Stomach (tissue), 19 donors: Measurements from ENCODE around the gene CRACDL. TPM values are rescaled to one million over a fixed set of nuclear protein-coding genes. Genes with fewer than 3 reads are reported as not detected.

Source experiments
- DNase-seq, 2 donors: peaks; one replicate each; pipeline versions ENCODE4 v3.0.0 to v3.0.0-alpha.2; 2013 to 2019
- H3K27ac ChIP-seq, 5 donors: fragments of 200-600 bp in 4 of 5; sonication (generic) in 4 of 5; one replicate each; pipeline ENCODE4 v1.5.1; 2013 to 2019; ENCODE audit warnings: mild to moderate bottlenecking in 1 of 5, moderate library complexity in 1 of 5
- H3K27me3 ChIP-seq, 3 donors: fragments of 200-600 bp; sonication (generic); one replicate each; pipeline ENCODE4 v1.5.1; 2017 to 2019; ENCODE audit warnings: mixed run types in 1 of 3
- H3K36me3 ChIP-seq, 4 donors: fragments of 200-600 bp; sonication (generic); 1 replicate in 3 of 4; 2 replicates in 1 of 4; pipeline ENCODE4 v1.5.1; 2016 to 2019
- H3K4me1 ChIP-seq, 4 donors: fragments of 200-600 bp; sonication (generic); one replicate each; pipeline ENCODE4 v1.5.1; 2016 to 2019
- H3K4me3 ChIP-seq, 4 donors: fragments of 200-600 bp; sonication (generic) in 3 of 4; one replicate each; pipeline ENCODE4 v1.5.1; 2016 to 2019; ENCODE audit warnings: mild to moderate bottlenecking in 1 of 4
- H3K9me3 ChIP-seq, 4 donors: fragments of 200-600 bp; sonication (generic); one replicate each; pipeline ENCODE4 v1.5.1; 2016 to 2019
- EP300 ChIP-seq: sonication (generic); formaldehyde crosslinking; IDR thresholded peaks from one replicate; pipeline ENCODE4 v1.6.1; 2017; ENCODE audit warnings: antibody characterized with exemption
- POLR2A ChIP-seq, 4 donors: fragments of 450-650 bp; IDR thresholded peaks; one replicate each; pipeline ENCODE4 v1.6.1; 2016; ENCODE audit warnings: antibody characterized with exemption in 4 of 4, control low read depth in 2 of 4, mild to moderate bottlenecking in 1 of 4, moderate library complexity in 1 of 4
- POLR2AphosphoS5 ChIP-seq, 3 donors: sonication (generic); formaldehyde crosslinking; IDR thresholded peaks; one replicate each; pipeline ENCODE4 v1.6.1; 2016; ENCODE audit warnings: antibody characterized with exemption in 3 of 3
- WGBS, 5 donors: extraction: QIAGEN DNeasy Blood & Tissue Kit in 3 of 5; methylation state at CpG; one replicate each; pipeline versions ENCODE4 v1.1.5 to v1.1.7; 2013 to 2018; 5-methylcytosine and 5-hydroxymethylcytosine counted together
- intact Hi-C: fragments of 100-400 bp; cut with DNase I; formaldehyde crosslinking; loops from one replicate; pipeline ENCODE4 v1.15.1; 2023; ENCODE audit warnings: low total_unique reads
- long read RNA-seq, 10 donors: transcript quantifications; one replicate each; lab custom pipeline, GENCODE V29; 2026
- polyA plus RNA-seq, 3 donors: library from polyadenylated mRNA; stranded (reverse); fragments of 200-250 nt; gene quantifications; one replicate each; pipeline ENCODE4 v1.2.3, GENCODE V29; 2013
- total RNA-seq, 5 donors: library from RNA; depleted of rRNA; stranded (reverse); fragments of >200 nt; gene quantifications; one replicate each; pipeline versions ENCODE4 v1.1.0 to v1.2.3, GENCODE V29; 2014 to 2016
- TF ChIP-seq, protein P1 (sequence below), 7 experiments: fragments of 450-650 bp in 4 of 7; fragments of 200-600 bp in 3 of 7; sonication (generic) in 3 of 7; IDR thresholded peaks; one replicate each; pipeline ENCODE4 v1.5.1; 2016 to 2019; ENCODE audit warnings: antibody characterized with exemption in 7 of 7, control low read depth in 2 of 7, mild to moderate bottlenecking in 1 of 7
- donor health status: healthy with polysubstance abuse.
- donor health status: Bipolar disorder and iron deficiency.
- donor health status: healthy.

The CRACDL gene
- total RNA-seq = 100 to 1,000 TPM in 1 of 5 donors, 10 to 100 TPM in 2, 1 to 10 TPM in 2; 6.2 to 205 (median 24.3) TPM
- 1 to 10 TPM; 5.4 to 5.8 (median 5.5) TPM for polyA plus RNA-seq
- long read RNA-seq, donor 1 = 0 reads
- long read RNA-seq, donor 2 = 0 reads
- long read RNA-seq, donor 3 = 0 reads
- long read RNA-seq, donor 4 = 0 reads
- long read RNA-seq, donor 5 = 0 reads
- long read RNA-seq, donor 6 = 0 reads
- long read RNA-seq, donor 7 = 0 reads
- long read RNA-seq, donor 8 = 0 reads
- long read RNA-seq, donor 9 = 0 reads
- long read RNA-seq, donor 10 = 0 reads

- peak in 1 of 2 donors; percentile 71 for DNase-seq
- TF ChIP-seq, protein P1, sequence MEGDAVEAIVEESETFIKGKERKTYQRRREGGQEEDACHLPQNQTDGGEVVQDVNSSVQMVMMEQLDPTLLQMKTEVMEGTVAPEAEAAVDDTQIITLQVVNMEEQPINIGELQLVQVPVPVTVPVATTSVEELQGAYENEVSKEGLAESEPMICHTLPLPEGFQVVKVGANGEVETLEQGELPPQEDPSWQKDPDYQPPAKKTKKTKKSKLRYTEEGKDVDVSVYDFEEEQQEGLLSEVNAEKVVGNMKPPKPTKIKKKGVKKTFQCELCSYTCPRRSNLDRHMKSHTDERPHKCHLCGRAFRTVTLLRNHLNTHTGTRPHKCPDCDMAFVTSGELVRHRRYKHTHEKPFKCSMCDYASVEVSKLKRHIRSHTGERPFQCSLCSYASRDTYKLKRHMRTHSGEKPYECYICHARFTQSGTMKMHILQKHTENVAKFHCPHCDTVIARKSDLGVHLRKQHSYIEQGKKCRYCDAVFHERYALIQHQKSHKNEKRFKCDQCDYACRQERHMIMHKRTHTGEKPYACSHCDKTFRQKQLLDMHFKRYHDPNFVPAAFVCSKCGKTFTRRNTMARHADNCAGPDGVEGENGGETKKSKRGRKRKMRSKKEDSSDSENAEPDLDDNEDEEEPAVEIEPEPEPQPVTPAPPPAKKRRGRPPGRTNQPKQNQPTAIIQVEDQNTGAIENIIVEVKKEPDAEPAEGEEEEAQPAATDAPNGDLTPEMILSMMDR (IDR thresholded peaks at IDR 0.05) = no peak
- TF ChIP-seq POLR2AphosphoS5 (IDR thresholded peaks at IDR 0.05) (no peak), EP300 (no peak), POLR2A (IDR thresholded peaks at IDR 0.05) (no peak)
- 0 to 1% (median 1%) methylated on average over 17 to 82 of the region's 82 CpGs; no CpG with 5 or more reads in 1 of the 5 donors for WGBS, 5 donors
- Histone ChIP-seq H3K9me3 (no peaks in the 10 kb centered on the region), H3K36me3 (no peaks in the 10 kb centered on the region), H3K27me3 (peaks cover 0 to 51% (median 23%) of the 10 kb centered on the region in 3 donors), H3K27ac (peak within 1 kb of the TSS; percentile 69 to 78 (median 74)), H3K4me3 (peak within 1 kb of the TSS; percentile 61 to 84 (median 72)), H3K4me1 (peaks cover 12 to 25% (median 21%) of the 10 kb centered on the region in 4 donors)
- intact Hi-C loops = no loop called here
These were observed at the start of gene CRACDL for GRCh38 chr2:98935777-98936352. Gene CRACDL (minus strand): TSS chr2:98936225. CDS start chr2:98846800, 89,425 bp downstream.

GRCh38 chr2:98975611-98976010 is 39.6 kb upstream of the CRACDL start:
- H3K4me1 ChIP-seq = no peaks in the 10 kb centered on the region
- DNase-seq = no peak
- H3K4me3 ChIP-seq = no peak overlapping the region
- no peaks in the 10 kb centered on the region for H3K36me3 ChIP-seq
- H3K27ac ChIP-seq = no peak overlapping the region
- TF ChIP-seq POLR2A (IDR thresholded peaks at IDR 0.05) (no peak), EP300 (no peak), POLR2AphosphoS5 (IDR thresholded peaks at IDR 0.05) (no peak)
- TF ChIP-seq, protein P1 (IDR thresholded peaks at IDR 0.05) = no peak
- peaks cover 11 to 25% (median 15%) of the 10 kb centered on the region in 4 donors for H3K9me3 ChIP-seq
- WGBS, 5 donors = 56 to 69% (median 56%) methylated on average over 2 of the region's 2 CpGs
- intact Hi-C loops = no loop called here
- H3K27me3 ChIP-seq = no peaks in the 10 kb centered on the region

- H3K4me3 ChIP-seq = no peak overlapping the region
- no peaks in the 10 kb centered on the region for H3K36me3 ChIP-seq
- intact Hi-C loops = no loop called here
- H3K27ac ChIP-seq = no peak overlapping the region
- H3K4me1 ChIP-seq = no peaks in the 10 kb centered on the region
- WGBS, 5 donors = 84 to 98% (median 94%) methylated on average over 1 of the region's 1 CpG
- H3K9me3 ChIP-seq = peaks cover 11 to 33% (median 21%) of the 10 kb centered on the region in 4 donors
- TF ChIP-seq, protein P1 (IDR thresholded peaks at IDR 0.05) = no peak
- no peak for TF ChIP-seq POLR2AphosphoS5 (IDR thresholded peaks at IDR 0.05)
- TF ChIP-seq EP300 = no peak
- TF ChIP-seq POLR2A (IDR thresholded peaks at IDR 0.05) = no peak
- no peaks in the 10 kb centered on the region for H3K27me3 ChIP-seq
- DNase-seq = no peak
These were observed 36.6 kb upstream of the CRACDL start for GRCh38 chr2:98972582-98973167.

- peaks cover 0 to 9% (median 6%) of the 10 kb centered on the region in 4 donors for H3K9me3 ChIP-seq
- TF ChIP-seq EP300 = no peak
- TF ChIP-seq POLR2AphosphoS5 (IDR thresholded peaks at IDR 0.05) = no peak
- TF ChIP-seq, protein P1 (IDR thresholded peaks at IDR 0.05) = no peak
- TF ChIP-seq POLR2A (IDR thresholded peaks at IDR 0.05) = no peak
- intact Hi-C loops = no loop called here
- H3K27ac ChIP-seq = no peak overlapping the region
- no peaks in the 10 kb centered on the region for H3K36me3 ChIP-seq
- no peaks in the 10 kb centered on the region for H3K27me3 ChIP-seq
- H3K4me3 ChIP-seq = no peak overlapping the region
- H3K4me1 ChIP-seq = no peaks in the 10 kb centered on the region
- WGBS, 5 donors = 60 to 66% (median 65%) methylated on average over 7 of the region's 7 CpGs
- DNase-seq = no peak
These were observed 23.9 kb upstream of the CRACDL start for GRCh38 chr2:98959810-98960507.
